Ascending aorta (tissue), 2 donors: ENCODE results near the gene HHAT. TPM values are rescaled to one million over a fixed set of nuclear protein-coding genes. Genes with fewer than 3 reads are reported as not detected.

Source experiments
- DNase-seq, 2 donors: peaks; one replicate each; pipeline ENCODE4 v3.0.0-alpha.2; 2019; ENCODE audit warnings: low spot score in 2 of 2
- H3K27ac ChIP-seq, 2 donors: fragments of 200-600 bp; sonication (generic); one replicate each; pipeline ENCODE4 v1.5.1; 2016 to 2017; ENCODE audit warnings: mild to moderate bottlenecking in 1 of 2
- H3K27me3 ChIP-seq: fragments of 200-600 bp; sonication (generic); one replicate; pipeline ENCODE4 v1.5.1; 2017
- H3K36me3 ChIP-seq, 2 donors: fragments of 200-600 bp; sonication (generic); one replicate each; pipeline ENCODE4 v1.5.1; 2016
- H3K4me1 ChIP-seq, 2 donors: fragments of 200-600 bp; sonication (generic); one replicate each; pipeline ENCODE4 v1.5.1; 2016 to 2017; ENCODE audit warnings: mild to moderate bottlenecking in 1 of 2
- H3K4me3 ChIP-seq, 2 donors: fragments of 200-600 bp; sonication (generic); one replicate each; pipeline ENCODE4 v1.5.1; 2016 to 2017; ENCODE audit warnings: mild to moderate bottlenecking in 1 of 2
- H3K9me3 ChIP-seq, 2 donors: fragments of 200-600 bp; sonication (generic); one replicate each; pipeline ENCODE4 v1.5.1; 2016
- intact Hi-C: fragments of 100-400 bp; cut with DNase I; formaldehyde crosslinking; loops from one replicate; pipeline ENCODE4 v1.15.1; 2023
- total RNA-seq: library from RNA; depleted of rRNA; stranded (reverse); fragments of >200 nt; gene quantifications from one replicate; pipeline ENCODE4 v1.1.0, GENCODE V29; 2016
- TF ChIP-seq, protein P1 (sequence below), 3 experiments: fragments of 200-600 bp in 2 of 3; fragments of 450-650 bp in 1 of 3; sonication (generic) in 2 of 3; IDR thresholded peaks; one replicate each; pipeline ENCODE4 v1.5.1; 2016 to 2019; ENCODE audit warnings: antibody characterized with exemption in 3 of 3, mild to moderate bottlenecking in 1 of 3, moderate library complexity in 1 of 3

The HHAT gene
- total RNA-seq, 1 donor from 2014 or later: 1.2 TPM

DNA sequence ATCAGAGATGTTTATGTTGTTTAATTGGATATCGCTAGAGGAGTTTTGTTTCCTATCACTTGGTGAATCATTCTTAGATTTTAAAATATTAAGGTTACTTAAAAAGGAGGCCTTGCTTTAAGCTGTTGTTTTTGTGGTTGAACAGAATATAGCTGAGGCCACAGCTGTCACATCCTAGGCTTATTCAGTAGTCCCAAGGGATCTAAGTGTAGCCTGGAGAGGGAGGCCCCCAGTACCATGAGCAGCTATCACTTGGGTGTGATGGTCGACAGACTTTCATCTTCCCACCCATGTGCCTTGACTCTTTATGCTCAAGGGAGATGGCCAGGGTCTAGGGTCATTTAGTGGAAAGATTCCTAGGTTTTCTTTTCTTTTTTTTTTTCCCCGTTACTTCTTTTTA lies 278.7 kb downstream of the HHAT start:
- intact Hi-C loops: no loop called here

GRCh38 chr1:210608767-210609166 lies 280.1 kb downstream of the HHAT start:
- H3K4me3 ChIP-seq: no peak overlapping the region
- TF ChIP-seq, protein P1, sequence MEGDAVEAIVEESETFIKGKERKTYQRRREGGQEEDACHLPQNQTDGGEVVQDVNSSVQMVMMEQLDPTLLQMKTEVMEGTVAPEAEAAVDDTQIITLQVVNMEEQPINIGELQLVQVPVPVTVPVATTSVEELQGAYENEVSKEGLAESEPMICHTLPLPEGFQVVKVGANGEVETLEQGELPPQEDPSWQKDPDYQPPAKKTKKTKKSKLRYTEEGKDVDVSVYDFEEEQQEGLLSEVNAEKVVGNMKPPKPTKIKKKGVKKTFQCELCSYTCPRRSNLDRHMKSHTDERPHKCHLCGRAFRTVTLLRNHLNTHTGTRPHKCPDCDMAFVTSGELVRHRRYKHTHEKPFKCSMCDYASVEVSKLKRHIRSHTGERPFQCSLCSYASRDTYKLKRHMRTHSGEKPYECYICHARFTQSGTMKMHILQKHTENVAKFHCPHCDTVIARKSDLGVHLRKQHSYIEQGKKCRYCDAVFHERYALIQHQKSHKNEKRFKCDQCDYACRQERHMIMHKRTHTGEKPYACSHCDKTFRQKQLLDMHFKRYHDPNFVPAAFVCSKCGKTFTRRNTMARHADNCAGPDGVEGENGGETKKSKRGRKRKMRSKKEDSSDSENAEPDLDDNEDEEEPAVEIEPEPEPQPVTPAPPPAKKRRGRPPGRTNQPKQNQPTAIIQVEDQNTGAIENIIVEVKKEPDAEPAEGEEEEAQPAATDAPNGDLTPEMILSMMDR (IDR thresholded peaks at IDR 0.05): no peak
- intact Hi-C loops: no loop called here

More for the DNA sequence above, 278.7 kb downstream of the HHAT start:
- TF ChIP-seq, protein P1 (IDR thresholded peaks at IDR 0.05): no peak
- H3K9me3 ChIP-seq: peaks cover 0 to 4% of the 10 kb centered on the region in 2 donors
- H3K36me3 ChIP-seq: no peaks in the 10 kb centered on the region
- H3K4me3 ChIP-seq: no peak overlapping the region
- H3K4me1 ChIP-seq: no peaks in the 10 kb centered on the region
- no peak for DNase-seq
- no peaks in the 10 kb centered on the region for H3K27me3 ChIP-seq
- H3K27ac ChIP-seq: no peak overlapping the region

GRCh38 chr1:210616356-210616755 lies 287.7 kb downstream of the HHAT start:
- H3K27me3 ChIP-seq: no peaks in the 10 kb centered on the region
- TF ChIP-seq, protein P1 (IDR thresholded peaks at IDR 0.05): no peak
- no peaks in the 10 kb centered on the region for H3K9me3 ChIP-seq
- no peaks in the 10 kb centered on the region for H3K4me1 ChIP-seq
- DNase-seq: no peak
- no peak overlapping the region for H3K27ac ChIP-seq
- H3K36me3 ChIP-seq: no peaks in the 10 kb centered on the region
- intact Hi-C loops: no loop called here
- H3K4me3 ChIP-seq: no peak overlapping the region

More at GRCh38 chr1:210608767-210609166, 280.1 kb downstream of the HHAT start:
- Histone ChIP-seq H3K9me3 (peaks cover 0 to 4% of the 10 kb centered on the region in 2 donors), H3K36me3 (no peaks in the 10 kb centered on the region), H3K4me1 (no peaks in the 10 kb centered on the region), H3K27ac (no peak overlapping the region), H3K27me3 (no peaks in the 10 kb centered on the region)
- DNase-seq: no peak

DNA sequence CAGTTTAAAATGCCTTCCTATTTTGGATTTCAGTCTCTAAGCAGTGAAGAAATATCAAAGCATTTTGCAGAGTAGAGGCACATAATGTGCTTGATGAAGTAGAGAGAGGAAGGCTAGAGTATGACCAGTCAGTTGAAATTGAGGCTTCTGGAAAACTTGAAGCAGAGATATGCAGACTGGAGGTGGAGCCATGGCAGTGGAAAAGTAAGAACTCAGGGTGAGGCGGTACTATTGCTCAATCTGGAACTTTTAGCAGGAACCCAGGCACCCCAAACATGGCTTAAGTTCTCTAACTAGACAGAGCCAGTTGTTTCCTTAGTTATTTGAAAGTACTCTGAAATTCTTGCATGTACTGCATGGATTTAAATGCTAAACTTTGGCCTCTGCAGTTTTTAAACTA lies 288.6 kb downstream of the HHAT start:
- DNase-seq: no peak
- no peaks in the 10 kb centered on the region for H3K4me1 ChIP-seq
- no peak overlapping the region for H3K4me3 ChIP-seq
- intact Hi-C loops: no loop called here
- H3K27ac ChIP-seq: no peak overlapping the region
- H3K9me3 ChIP-seq: no peaks in the 10 kb centered on the region
- TF ChIP-seq, protein P1 (IDR thresholded peaks at IDR 0.05): no peak
- H3K27me3 ChIP-seq: no peaks in the 10 kb centered on the region
- no peaks in the 10 kb centered on the region for H3K36me3 ChIP-seq

GRCh38 chr1:210618369-210618768 lies 289.7 kb downstream of the HHAT start:
- Histone ChIP-seq H3K4me1 (no peaks in the 10 kb centered on the region), H3K4me3 (no peak overlapping the region), H3K27ac (no peak overlapping the region), H3K9me3 (no peaks in the 10 kb centered on the region), H3K36me3 (no peaks in the 10 kb centered on the region), H3K27me3 (no peaks in the 10 kb centered on the region)
- TF ChIP-seq, protein P1 (IDR thresholded peaks at IDR 0.05): no peak
- DNase-seq: no peak
- intact Hi-C loops: no loop called here
